NCI-H226 (cell line): ENCODE measurements around the gene AFF2.
"Not testable (repeated sequence)": the region's sequence is repeated elsewhere in the genome, so short reads cannot be mapped to it uniquely, and the experiment has no call there.

ENCODE experiments used
- DNase-seq: peaks from one replicate; pipeline ENCODE4 v3.0.0-alpha.2; 2015

AFF2 gene

DNA sequence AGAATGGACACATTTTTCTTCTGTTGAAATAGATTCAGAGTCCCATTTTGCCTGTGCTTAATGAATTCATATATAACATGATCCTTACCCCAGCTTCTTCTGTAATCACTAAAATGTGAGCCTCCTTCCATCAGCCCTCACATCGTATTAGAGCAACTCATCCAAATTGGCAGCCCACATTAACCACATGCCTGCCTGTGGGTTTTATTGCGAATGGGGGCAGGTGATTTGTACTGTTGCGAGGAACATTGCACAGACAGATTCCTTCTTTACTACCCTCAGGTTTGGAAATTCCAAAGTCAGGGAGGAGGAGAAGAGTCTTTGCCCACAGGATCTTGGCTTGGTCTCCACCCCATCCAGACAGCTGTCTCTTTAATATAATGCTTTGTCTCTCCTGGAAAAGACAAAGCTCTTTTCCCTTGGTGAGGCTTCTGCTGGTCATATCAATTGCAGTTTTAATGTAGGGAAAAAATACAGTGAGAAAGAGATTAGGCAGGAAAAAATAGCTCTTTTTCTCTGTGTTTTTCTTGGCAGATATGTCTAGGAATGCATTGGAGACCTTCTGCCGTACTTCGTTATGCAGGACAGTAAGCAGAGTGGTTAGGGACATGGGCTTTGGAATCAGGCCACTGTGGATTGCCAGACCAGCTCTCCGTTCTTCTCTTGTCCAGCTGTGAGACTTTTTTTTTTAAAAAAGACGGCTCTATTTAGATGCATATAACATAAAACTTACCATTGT lies 371.2 kb downstream of the AFF2 start:
- DNase-seq, result peak; percentile 88

DNA sequence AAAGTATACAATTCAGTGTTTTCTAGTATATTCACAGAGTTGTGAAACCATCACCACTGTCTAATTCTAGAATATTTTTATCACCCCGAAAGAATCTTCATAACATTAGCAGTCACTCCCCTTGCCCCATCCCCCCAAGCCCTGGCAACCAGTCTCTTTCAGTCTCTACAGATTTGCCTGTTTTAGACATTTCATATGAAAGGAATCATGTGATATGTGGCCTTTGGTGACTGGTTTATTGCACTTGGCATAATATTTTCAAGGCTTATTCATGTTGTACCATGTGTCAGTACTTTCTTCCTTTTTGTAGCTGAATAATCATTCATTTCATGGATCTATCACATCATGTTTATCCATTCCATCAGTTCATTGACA lies 371.7 kb downstream of the AFF2 start:
- no peak for DNase-seq

DNA sequence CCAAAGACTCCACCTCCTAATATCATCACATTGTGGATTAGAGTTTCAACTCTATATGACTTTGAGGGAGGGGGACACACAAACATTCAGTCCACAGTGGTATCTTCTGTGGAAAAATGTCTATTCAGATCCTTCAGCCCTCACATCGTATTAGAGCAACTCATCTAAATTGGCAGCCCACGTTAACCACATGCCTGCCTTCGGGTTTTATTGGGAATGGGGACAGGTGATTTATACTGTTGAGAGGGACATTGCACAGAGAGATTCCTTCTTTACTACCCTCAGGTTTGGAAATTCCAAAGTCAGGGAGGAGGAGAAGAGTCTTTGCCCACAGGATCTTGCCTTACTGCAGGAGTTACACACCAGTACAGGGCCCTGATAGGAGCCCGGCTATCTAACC lies 372.5 kb downstream of the AFF2 start:
- DNase-seq, result no peak

DNA sequence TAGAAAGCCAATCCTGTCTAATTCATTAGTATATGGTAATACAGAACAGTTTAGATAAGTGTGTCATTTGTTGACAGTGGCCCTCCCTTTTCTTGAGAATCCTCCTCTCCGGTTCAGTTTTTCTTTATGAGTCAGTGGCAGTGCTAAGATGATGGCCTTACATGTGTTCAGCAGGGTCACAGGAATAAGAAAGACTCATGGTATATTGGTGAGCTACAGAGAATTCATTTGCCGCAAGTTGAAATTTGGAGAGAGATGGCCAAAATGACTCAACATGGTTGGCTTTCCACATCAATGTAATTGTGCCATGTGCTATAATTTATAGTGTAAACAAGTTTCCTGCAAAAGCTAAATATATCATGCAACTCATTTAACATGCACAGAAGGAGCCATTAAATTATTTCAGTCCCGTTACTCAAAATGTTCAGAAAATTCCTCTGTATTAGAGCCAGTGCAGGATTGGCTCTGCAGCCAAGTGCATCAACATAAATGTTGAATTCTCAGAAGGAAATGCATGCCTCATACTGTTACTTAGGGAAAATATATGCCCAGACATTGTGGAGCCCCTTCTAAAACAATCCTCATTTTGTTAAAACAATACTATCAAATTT lies 374.3 kb downstream of the AFF2 start:
- no peak for DNase-seq

DNA sequence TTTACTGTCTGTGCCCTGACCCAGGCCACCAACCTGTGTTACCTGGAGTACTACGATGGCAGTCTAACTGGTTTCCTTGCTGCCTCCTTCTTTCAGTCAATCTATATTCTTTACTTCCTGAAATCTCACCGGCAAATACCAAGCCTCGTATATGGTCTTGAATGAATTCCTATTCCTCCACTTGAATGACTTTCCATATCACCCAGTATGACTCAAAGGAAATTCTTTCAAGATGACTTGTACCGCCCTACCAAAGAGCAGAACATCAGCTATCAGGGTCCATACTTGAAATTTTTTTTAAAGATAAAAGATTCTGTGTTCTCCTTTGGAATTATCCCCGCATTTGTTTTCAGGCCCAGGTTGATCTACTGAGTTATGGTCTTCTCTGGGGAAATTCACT lies 378.0 kb downstream of the AFF2 start:
- DNase-seq, result peak; percentile 90

DNA sequence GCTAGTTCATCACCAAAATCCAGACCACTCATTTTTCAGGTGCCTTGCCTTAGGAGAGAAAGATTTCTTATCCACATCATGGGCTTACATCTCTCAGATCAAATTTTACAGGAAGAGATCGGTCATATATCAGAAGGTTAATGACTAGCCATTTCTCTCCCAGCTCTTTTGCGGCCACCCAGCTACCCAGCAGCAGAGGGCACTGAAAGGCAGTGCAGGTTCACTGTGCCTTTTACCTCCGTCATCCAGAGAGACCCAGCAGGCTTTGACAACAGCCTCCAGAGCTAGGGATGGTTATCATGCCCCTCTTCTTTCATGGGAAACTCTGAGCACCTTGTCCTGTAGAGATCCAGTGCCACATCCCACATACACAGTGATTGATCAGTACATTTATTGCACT lies 384.8 kb downstream of the AFF2 start:
- DNase-seq, result no peak

DNA sequence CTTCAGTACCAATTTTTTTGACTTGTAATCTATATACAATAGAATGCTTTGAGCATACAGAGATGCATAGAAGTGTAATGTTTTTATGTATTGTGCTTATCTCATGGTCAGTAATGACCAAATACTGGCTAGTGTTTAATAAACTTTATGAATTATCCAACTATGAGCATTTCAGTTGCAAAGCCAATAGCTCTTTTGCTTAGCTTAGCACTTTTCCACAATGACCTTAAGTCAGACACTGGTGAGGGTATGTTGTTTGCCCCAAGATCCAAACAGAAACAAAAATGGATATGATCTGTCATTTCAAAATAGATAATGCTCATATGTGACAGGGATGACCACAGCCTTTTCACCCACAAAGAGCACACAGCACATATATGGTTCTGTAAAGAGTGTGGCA lies 393.0 kb downstream of the AFF2 start:
- DNase-seq, result no peak

DNA sequence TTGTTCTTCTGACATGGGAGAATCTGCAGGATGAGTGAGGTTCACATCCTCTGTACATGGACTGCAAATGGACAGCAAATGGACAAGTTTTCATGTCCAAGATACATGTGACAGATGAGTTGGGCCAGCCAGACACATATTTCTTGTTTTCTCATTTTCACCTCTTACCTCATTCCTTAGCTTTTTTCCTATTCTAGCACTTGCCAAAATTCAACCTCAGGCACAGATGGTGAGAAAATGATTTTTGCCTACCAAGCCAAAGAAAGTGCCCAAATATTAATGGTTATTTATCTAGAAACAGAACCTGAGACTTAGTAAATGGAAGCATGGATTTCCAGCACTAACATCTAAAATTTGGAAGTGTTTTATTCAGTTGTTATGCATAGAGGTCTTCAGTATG lies 402.2 kb downstream of the AFF2 start:
- no peak for DNase-seq

DNA sequence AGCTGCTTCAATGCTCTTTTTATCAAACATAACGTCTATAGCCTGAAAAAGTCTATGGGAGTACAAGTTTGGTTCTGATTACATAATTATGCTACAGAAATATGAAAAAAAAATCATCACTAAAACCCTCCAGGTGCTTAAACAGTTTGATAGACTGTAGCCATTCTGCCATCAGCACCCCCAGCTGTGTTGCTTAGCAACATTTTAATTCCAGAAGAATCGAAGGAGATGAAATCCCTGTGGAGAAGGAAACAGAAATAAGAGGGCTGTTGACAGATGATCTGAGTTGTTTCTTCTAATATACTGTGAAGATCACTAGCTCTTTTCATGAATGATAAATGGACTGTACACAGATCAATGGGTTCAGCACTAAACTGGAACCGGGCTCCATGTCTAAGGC lies 402.8 kb downstream of the AFF2 start:
- DNase-seq, result no peak

DNA sequence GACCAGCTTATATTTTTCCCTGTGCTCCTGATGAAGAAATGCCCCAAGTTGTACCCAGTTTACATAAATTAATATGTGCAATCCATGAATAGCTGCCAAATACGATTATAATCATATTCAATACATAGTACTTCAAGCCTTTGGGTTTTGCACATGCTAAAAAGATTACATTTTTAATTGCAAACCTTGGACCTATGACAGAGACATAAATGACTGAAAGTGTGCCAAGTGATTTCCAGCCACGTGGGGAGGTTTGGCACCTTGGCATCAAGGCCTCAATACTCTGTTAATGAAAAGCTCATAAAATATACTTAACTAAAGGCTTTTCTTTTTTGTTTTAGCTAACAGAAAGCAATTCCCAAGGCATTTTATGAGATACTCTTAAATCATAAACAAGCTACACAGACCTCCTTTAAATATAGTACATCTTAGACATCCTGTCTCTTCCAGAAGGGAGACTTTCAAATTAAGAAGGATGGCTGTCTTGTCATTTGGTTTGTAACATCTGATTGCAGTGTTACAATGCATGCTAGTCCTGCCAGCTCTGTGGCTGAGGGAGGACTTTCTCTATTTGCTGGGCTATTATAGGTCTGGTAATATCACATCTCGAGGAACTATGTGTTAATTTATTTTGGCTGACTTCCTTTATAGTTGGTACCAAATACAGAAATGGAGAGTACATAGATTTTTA lies 404.1 kb downstream of the AFF2 start:
- no peak for DNase-seq

DNA sequence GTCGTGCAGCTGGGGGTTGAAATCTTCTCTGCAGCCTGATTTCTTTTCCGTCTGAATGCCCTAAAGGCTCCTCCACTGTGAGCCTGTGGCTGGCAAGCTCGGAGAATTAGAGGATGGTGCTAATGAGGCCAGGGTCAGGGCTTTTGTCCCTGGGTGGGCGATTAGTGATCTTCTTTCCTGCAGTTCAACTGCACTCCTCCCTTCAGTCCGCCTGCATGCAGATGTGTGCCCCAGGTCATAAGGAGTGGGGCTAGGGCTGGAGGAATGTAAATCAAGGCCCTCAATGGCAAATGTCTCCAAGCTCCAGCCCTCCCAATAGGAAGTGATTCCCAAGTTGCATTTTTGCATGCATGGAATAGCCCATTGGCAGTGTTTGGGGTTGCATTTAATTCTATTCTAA lies 405.0 kb downstream of the AFF2 start:
- DNase-seq, result no peak

DNA sequence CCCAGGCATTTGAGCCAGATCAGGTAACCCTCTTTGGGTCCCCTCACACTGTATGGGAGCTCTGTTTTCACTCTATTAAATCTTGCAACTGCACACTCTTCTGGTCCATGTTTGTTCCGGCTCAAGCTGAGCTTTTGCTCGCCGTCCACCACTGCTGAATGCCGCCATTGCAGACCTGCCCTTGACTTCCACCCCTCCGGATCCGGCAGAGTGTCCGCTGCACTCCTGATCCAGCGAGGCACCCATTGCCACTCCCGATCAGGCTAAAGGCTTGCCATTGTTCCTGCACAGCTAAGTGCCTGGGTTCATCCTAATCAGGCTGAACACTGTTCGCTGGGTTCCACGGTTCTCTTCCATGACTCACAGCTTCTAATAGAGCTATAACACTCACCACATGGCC lies 406.2 kb downstream of the AFF2 start:
- DNase-seq, result not testable (repeated sequence)

DNA sequence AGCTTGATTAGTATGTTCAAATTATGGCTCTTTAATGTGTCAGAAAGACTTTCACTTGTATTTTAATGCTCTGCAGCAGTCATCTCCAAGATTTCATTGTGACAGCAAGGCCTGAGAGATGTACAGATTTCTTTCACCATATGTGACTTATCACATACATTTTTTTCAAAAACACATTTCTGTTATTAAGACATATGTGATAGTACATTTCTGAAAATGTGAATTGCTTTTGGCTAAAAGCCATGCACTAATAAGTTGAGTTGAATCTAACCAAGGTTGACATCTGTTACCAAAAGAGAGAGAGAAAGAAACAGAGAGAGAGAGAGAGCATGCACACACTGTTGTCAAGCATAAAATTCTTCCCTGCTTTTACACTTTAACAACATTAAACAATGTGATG lies 409.3 kb downstream of the AFF2 start:
- DNase-seq, result no peak

DNA sequence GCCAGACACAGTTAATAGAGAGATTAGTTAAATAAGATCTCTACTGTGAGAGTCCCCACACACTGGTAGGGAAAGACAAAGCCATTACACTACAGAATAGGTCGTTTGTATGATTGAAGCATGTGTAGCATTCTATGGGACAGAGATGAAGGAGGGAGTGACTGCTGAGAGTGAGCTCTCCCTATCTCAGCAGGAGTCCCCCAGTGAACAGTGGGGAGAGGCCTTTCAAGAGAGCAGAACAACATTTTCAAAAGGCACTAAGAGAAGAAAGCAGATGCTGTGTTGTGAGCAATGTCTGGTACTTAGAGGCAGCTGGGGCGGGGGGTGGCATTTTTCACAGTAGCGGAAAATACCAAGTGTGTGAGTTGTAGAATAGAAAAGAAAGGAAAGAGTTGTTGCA lies 413.6 kb downstream of the AFF2 start:
- DNase-seq, result no peak

DNA sequence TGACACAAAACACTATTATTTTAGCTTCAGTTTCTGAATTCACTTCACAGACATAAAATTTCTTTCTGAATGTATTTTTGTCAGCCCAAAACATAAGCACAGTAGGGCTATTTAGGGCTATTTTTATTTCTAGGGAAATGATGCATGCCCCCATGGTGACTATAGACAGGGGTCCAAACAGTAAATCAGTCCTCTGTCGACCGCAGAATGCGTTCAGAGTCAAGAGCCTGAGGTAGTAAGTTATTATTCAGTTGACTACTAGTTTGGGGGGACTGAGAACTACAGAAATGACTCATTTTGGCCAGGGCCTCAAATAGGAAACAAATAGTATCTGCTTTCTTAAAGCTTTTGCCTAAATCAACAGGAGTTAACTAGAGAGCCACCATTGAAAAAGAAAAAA lies 414.4 kb downstream of the AFF2 start:
- DNase-seq, result no peak

DNA sequence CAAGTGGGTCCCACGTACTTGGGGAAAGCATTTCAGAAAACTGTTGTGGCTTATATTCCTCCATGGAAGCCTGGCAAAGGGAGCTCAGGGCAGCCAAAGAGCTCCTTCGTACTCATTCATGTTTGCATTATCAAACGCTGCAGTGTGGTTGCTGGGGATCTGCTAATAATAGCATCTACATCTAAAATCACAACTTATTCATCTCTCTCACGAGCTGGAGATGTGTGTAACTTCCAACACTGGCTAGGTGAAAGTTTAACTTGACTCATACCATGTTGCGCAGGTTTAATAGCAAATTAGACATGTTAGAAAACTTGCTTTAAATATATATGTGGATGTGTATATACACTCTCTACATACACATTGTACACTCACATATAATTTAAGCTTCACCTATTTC lies 415.1 kb downstream of the AFF2 start:
- DNase-seq, result no peak

DNA sequence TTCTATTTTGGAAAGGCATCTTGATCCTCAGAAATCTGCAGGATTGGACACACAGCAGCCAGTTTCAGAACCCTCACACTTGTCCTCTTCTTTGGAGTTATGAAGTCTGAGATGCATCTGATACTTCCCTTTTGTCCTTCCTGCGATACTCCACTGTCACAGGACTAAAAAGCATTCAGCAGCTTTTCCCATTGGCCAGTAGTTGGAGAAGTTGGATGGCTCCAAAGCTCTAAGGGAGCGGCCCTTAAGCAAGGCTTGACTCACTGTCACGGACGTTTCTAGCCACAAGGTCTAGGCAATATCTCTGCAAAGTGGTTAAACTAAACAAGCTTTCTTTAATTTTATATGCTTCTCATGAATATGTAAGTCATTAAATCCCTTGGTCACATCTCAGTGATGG lies 417.0 kb downstream of the AFF2 start:
- no peak for DNase-seq

DNA sequence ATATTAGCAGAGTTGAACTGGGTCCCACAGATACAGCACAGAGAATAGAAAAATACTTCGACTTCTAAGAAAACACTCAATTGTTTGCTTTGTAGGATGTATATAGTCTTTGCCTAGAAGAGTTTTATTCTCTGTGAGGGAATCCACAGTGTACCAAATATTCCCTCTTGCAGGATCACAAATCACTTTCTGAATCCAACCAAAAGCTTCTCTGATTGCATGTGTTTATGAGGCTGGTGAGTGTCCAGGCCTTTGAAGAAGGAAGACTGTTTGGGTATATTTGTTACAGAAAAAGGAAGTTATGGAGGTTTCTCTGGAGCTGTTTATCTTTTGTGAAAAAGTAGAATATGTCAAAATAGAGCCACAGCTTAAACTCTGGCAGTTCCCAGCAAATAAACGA lies 423.2 kb downstream of the AFF2 start:
- no peak for DNase-seq

DNA sequence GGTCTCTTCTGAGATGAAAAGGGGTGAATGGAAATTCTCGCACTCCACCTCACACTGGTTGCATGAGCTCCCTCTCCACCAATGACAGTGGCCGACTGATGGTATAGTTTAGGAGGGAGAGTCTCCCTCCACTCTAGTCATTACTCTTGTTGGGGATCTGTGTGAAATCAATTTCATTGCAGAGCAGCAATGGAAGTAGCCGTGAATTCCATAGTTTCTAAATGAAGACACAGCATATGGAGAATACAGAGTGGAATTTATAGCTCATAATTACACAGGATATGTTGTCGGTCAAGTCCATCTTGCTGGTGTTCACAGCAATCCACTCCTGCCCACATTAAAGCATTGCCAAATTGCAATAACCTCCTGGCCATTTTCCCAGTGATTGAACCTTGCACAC lies 426.0 kb downstream of the AFF2 start:
- DNase-seq, result no peak

DNA sequence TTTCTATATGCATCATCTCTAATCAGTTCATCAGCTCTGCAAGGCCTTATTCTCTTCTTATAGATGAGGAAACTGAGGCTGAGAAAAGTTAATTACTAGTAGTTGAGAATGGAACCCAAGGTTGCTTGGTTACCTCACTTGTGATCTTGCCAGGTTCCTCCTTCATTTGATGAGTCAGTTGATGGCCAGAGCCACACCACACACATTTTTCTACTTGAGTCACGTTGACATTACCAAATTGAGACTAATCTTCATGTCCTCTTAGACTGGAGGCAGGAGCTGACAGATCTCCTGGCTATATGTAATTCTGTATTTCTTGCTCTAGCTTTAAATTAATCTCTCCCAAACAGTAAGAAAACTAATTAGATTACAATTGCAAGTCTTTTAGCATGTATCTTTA lies 428.4 kb downstream of the AFF2 start:
- no peak for DNase-seq

DNA sequence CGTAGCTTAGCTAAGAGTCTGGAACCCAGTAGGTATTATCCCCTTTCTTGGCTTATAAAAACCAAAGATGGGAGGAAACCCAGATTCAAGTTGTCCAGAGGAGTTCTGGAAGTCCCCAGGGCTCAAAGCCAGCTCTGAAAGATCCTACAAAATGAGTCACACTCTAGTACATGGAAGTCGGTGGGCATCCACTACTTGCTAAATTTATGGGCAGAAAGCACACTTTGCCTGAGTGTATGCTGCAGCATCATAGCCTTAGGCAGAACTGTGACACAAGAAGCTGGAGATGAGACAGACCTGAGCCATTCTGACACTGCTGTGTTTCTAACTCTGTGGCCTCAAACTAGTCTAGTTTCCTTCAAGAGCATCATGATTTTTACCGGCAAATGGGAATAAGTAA lies 429.3 kb downstream of the AFF2 start:
- peak; percentile 2 for DNase-seq

DNA sequence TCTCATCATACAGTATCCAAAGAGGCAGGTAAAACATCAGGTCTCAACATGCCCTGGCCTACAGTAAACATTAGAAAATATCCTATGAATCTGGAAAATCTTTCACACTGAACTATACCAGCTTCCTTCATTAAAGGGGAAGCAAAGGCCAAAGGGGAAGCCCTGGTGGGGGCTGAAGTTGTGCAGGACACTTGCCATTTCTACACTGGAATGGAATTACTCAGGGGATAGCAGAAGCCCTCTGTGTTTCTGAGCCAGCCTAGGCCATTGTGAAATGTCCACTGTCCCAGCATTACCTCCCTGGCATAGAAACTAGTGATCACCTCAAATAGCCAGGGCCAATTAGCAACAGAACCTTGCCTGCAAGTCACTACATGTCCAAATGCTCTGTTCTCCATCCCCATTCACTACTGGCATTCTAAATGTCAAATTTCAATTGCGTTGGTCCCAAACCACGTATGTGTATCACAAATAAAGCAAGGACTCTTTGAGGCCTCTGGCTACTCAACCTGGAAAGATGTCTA lies 429.9 kb downstream of the AFF2 start:
- DNase-seq, result no peak

DNA sequence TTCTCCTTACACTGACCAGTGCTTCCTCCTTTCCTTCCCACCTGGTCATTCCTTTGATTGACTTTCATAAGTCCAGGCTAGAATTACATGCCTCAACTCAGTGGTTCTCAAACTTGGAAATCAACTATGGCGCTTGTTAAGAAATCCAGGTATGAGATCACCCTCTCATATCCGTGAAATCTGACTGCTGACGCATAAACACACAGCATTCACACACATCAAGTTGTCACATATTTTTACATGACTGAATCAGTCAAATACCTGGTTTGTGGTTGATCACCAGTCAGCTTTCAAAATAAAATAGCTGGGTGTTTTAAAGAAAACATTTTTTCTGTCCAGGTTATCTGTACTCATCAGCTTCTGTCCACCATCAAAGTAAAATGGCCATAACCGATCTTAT lies 433.5 kb downstream of the AFF2 start:
- no peak for DNase-seq

DNA sequence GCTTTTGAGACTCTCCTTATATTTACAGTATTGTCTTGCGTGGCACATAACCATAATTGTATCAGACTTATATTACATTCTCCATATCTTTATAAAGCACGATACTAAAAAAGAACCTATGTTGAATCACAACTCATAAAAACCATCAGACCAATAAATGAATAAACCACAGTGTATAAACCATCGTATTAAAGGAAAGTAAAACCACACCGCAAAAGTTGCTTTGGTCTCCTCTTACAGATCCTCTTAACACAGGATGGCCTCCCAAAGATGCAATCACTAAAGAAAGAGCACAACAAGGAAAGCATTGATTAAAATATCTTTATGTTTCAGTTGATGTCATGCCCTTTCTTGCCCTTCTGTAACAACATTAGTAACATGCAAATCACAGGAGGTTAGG lies 437.9 kb downstream of the AFF2 start:
- DNase-seq, result no peak
